ENCODE results near the gene SH3PXD2A.
A peak's percentile ranks its signal among the peaks of the same experiment; 100 is the strongest.

SH3PXD2A gene

GRCh38 chr10:103877861-103878260, 22.5 kb upstream of the SH3PXD2A start:
- no peak for DNase-seq

- DNase-seq, result no peak
These were observed 20.8 kb upstream of the SH3PXD2A start for GRCh38 chr10:103876155-103876554.

- no peak for DNase-seq
These were observed 19.4 kb upstream of the SH3PXD2A start for GRCh38 chr10:103874730-103875129.

GRCh38 chr10:103872137-103872931, 17.0 kb upstream of the SH3PXD2A start:
- peak; percentile 33 for DNase-seq

- DNase-seq, result no peak
These were observed 15.6 kb upstream of the SH3PXD2A start for GRCh38 chr10:103871006-103871405.

GRCh38 chr10:103870516-103870915, 15.1 kb upstream of the SH3PXD2A start:
- DNase-seq, result peak; percentile 21

- no peak for DNase-seq
These were observed 14.0 kb upstream of the SH3PXD2A start for GRCh38 chr10:103869336-103869735.

- no peak for DNase-seq
These were observed 12.8 kb upstream of the SH3PXD2A start for GRCh38 chr10:103868200-103868599.

GRCh38 chr10:103861505-103861904, 6.1 kb upstream of the SH3PXD2A start:
- DNase-seq, result peak; percentile 74

GRCh38 chr10:103859161-103860086, 4.0 kb upstream of the SH3PXD2A start:
- DNase-seq, result peak; percentile 44

- no peak for DNase-seq
These were observed 3.0 kb upstream of the SH3PXD2A start for GRCh38 chr10:103858360-103858759.

GRCh38 chr10:103856797-103857170, 1.4 kb upstream of the SH3PXD2A start:
- DNase-seq, result no peak

GRCh38 chr10:103855852-103856796, 748 bp upstream of the SH3PXD2A start:
- no peak for DNase-seq

- DNase-seq, result peak; percentile 13
These were observed 537 bp downstream of the SH3PXD2A start for GRCh38 chr10:103854686-103855391.

GRCh38 chr10:103854265-103854685, 1.1 kb downstream of the SH3PXD2A start:
- DNase-seq, result peak; percentile 13

- no peak for DNase-seq
These were observed 1.7 kb downstream of the SH3PXD2A start for GRCh38 chr10:103853428-103854264.

- peak; percentile 47 for DNase-seq
These were observed 2.5 kb downstream of the SH3PXD2A start for GRCh38 chr10:103852856-103853255.

- peak; percentile 28 for DNase-seq
These were observed 3.1 kb downstream of the SH3PXD2A start for GRCh38 chr10:103852189-103852711.

- no peak for DNase-seq
These were observed 4.1 kb downstream of the SH3PXD2A start for GRCh38 chr10:103851261-103851660.

GRCh38 chr10:103850572-103850895, 4.8 kb downstream of the SH3PXD2A start:
- no peak for DNase-seq
